WI38 (cell line): ENCODE results near the gene ASXL2.

Experiments used
- H3K4me3 ChIP-seq: 2 replicates; pipeline ENCODE4 v1.5.1; 2011; ENCODE audit warnings: low read depth, mild to moderate bottlenecking, control low read depth, low read length
- TF ChIP-seq, protein P1 (sequence below): IDR thresholded peaks from 2 replicates; pipeline ENCODE4 v1.5.1; 2012; ENCODE audit warnings: low read depth, mild to moderate bottlenecking, control low read depth, low read length

Gene ASXL2

GRCh38 chr2:25787020-25787419 is 91.3 kb downstream of the ASXL2 start:
- H3K4me3 ChIP-seq = no peak overlapping the region
- TF ChIP-seq, protein P1, sequence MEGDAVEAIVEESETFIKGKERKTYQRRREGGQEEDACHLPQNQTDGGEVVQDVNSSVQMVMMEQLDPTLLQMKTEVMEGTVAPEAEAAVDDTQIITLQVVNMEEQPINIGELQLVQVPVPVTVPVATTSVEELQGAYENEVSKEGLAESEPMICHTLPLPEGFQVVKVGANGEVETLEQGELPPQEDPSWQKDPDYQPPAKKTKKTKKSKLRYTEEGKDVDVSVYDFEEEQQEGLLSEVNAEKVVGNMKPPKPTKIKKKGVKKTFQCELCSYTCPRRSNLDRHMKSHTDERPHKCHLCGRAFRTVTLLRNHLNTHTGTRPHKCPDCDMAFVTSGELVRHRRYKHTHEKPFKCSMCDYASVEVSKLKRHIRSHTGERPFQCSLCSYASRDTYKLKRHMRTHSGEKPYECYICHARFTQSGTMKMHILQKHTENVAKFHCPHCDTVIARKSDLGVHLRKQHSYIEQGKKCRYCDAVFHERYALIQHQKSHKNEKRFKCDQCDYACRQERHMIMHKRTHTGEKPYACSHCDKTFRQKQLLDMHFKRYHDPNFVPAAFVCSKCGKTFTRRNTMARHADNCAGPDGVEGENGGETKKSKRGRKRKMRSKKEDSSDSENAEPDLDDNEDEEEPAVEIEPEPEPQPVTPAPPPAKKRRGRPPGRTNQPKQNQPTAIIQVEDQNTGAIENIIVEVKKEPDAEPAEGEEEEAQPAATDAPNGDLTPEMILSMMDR = no peak

GRCh38 chr2:25784404-25784803 is 93.9 kb downstream of the ASXL2 start:
- TF ChIP-seq, protein P1 = no peak
- H3K4me3 ChIP-seq = no peak overlapping the region

DNA sequence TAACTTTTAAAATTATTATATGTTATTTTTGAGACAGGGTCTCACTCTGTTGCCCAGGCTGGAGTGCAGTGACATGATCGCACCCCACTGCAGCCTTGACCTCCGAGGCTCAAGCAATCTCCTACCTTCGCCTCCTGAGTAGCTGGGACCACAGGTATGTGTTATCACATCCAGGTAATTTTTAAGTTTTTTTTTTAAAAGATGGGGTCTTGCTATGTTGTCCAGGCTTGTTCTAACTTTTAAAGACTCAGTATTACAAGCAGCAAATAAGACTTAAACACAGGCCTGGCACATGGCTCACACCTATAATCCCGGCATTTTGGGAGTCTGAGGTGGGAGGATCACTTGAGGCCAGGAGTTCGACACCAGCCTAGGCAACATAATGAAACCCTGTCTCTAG is 101.2 kb downstream of the ASXL2 start:
- TF ChIP-seq, protein P1 = no peak
- H3K4me3 ChIP-seq = no peak overlapping the region

DNA sequence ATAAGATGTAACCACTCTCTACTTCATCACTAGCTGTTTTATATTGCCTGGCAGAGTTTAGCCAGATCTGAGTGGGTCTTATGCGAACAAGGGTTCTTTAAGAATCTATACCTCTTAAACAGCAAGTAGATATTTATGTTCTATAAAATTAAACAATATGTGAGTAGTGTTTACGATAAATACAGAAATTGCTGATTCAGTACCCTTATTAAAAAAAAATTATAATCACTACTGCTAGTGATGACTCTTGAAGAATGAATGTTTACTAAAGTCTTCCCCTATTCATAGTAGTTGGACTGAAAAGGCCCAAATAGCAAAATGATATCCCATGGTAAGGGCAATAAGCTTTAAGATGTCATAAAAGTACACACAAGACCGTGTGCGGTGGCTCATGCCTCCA is 106.2 kb downstream of the ASXL2 start:
- H3K4me3 ChIP-seq = no peak overlapping the region
- TF ChIP-seq, protein P1 = no peak

GRCh38 chr2:25763575-25763974 is 114.7 kb downstream of the ASXL2 start:
- TF ChIP-seq, protein P1 = no peak

GRCh38 chr2:25760297-25760696 is 118.0 kb downstream of the ASXL2 start:
- no peak overlapping the region for H3K4me3 ChIP-seq
- TF ChIP-seq, protein P1 = no peak

More at GRCh38 chr2:25763575-25763974, 114.7 kb downstream of the ASXL2 start:
- no peak overlapping the region for H3K4me3 ChIP-seq

GRCh38 chr2:25758348-25758747 is 119.9 kb downstream of the ASXL2 start:
- no peak overlapping the region for H3K4me3 ChIP-seq
- TF ChIP-seq, protein P1 = no peak
